ENCODE measurements around the gene GSDME.

The GSDME gene

GRCh38 chr7:24773646-24774045, 16.4 kb upstream of the GSDME start:
- TF ChIP-seq ZFX (IDR thresholded peaks at IDR 0.05; ENCODE audit: borderline replicate concordance) = no peak
- no peak for TF ChIP-seq CTCF (IDR thresholded peaks at IDR 0.05)
- no peak overlapping the region for H3K27ac ChIP-seq

- no peak overlapping the region for H3K27ac ChIP-seq
- TF ChIP-seq CTCF (IDR thresholded peaks at IDR 0.05) (no peak), ZFX (IDR thresholded peaks at IDR 0.05; ENCODE audit: borderline replicate concordance) (no peak)
These were observed 12.6 kb upstream of the GSDME start for GRCh38 chr7:24769851-24770250.

GRCh38 chr7:24769014-24769830, 12.0 kb upstream of the GSDME start:
- no peak overlapping the region for H3K27ac ChIP-seq
- TF ChIP-seq ZFX (IDR thresholded peaks at IDR 0.05; ENCODE audit: borderline replicate concordance) (no peak), CTCF (IDR thresholded peaks at IDR 0.05) (no peak)

- no peak overlapping the region for H3K27ac ChIP-seq
- no peak for TF ChIP-seq ZFX (IDR thresholded peaks at IDR 0.05; ENCODE audit: borderline replicate concordance)
- TF ChIP-seq CTCF (IDR thresholded peaks at IDR 0.05) = no peak
These were observed 10.8 kb upstream of the GSDME start for GRCh38 chr7:24767878-24768569.

- H3K27ac ChIP-seq = no peak overlapping the region
- no peak for TF ChIP-seq CTCF (IDR thresholded peaks at IDR 0.05)
- TF ChIP-seq ZFX (IDR thresholded peaks at IDR 0.05; ENCODE audit: borderline replicate concordance) = no peak
These were observed 7.9 kb upstream of the GSDME start for GRCh38 chr7:24764972-24765744.

GRCh38 chr7:24764011-24764410, 6.7 kb upstream of the GSDME start:
- H3K27ac ChIP-seq = no peak overlapping the region
- no peak for TF ChIP-seq ZFX (IDR thresholded peaks at IDR 0.05; ENCODE audit: borderline replicate concordance)

GRCh38 chr7:24763303-24763901, 6.1 kb upstream of the GSDME start:
- no peak overlapping the region for H3K27ac ChIP-seq
- TF ChIP-seq CTCF (IDR thresholded peaks at IDR 0.05) (no peak), ZFX (IDR thresholded peaks at IDR 0.05; ENCODE audit: borderline replicate concordance) (no peak)
